ENCODE data around the gene RNF214. TPM values are rescaled to one million over a fixed set of nuclear protein-coding genes. Genes with fewer than 3 reads are reported as not detected.

RNF214 gene
- total and polyA plus RNA-seq, 2 of the 13 experiments (the other 11 are each of a cell fraction or from before 2014, with no cell fraction given) = 10.7 to 12.6 TPM

GRCh38 chr11:117229931-117230285 lies 2.6 kb upstream of the RNF214 start:
- H3K4me3 ChIP-seq (replicated peaks in 1 of 3; ENCODE audit: insufficient read depth in 1 of 3, low read depth in 2 of 3, low read length in 3 of 3) = no peak overlapping the region
- BruUV-seq (replicated peaks) = TSS peak; percentile 41
- no peaks in the 10 kb centered on the region for H3K27me3 ChIP-seq (ENCODE audit: control insufficient read depth in 1 of 2, insufficient read depth in 2 of 2, low read length in 2 of 2)
- ChIA-PET POLR2A (no interaction called here), CTCF (ENCODE audit: low intra/inter-chr PET ratio, low total read pairs) (no interaction called here)
- H3K4me1 ChIP-seq (ENCODE audit: insufficient read depth, low read length) = peaks cover 32% of the 10 kb centered on the region
- H2AFZ ChIP-seq (ENCODE audit: low read length) = no peak overlapping the region
- no peak for DNase-seq (ENCODE audit: low spot score)
- intact Hi-C loops (cut with micrococcal nuclease; ENCODE audit: unreplicated experiment) = loop anchor here (5.0 to 10.0 kb wide), 2 partner anchors 125 to 182 kb away; no protein-coding TSS in a partner anchor
- H4K20me1 ChIP-seq (ENCODE audit: insufficient read depth, low read length) = no peaks in the 10 kb centered on the region
- in situ Hi-C loops (cut with HindIII; ENCODE audit: extremely low pct_ligation_motif_present, low pct_unique_long_range_greater_than_20kb) = loop anchor here (5.0 kb wide), 2 partner anchors 87 to 358 kb away; partner anchors contain the start of gene BACE1
- ATAC-seq = no peak
- no peak for FAIRE-seq
- H3K9ac ChIP-seq (ENCODE audit: insufficient read depth, low read depth, low read length) = no peak overlapping the region
- no peaks in the 10 kb centered on the region for H3K9me3 ChIP-seq (ENCODE audit: low read length)
- no peak overlapping the region for H3K27ac ChIP-seq (ENCODE audit: extremely low read length, insufficient read depth, low read length)
- TF ChIP-seq ZNF562 (CRISPR knock-in tag; IDR thresholded peaks at IDR 0.05; ENCODE audit: borderline replicate concordance) (no peak), DBP (CRISPR knock-in tag; IDR thresholded peaks at IDR 0.05; ENCODE audit: not compliant biosample characterization) (no peak)
- H3K36me3 ChIP-seq (replicated peaks in 1 of 2; ENCODE audit: control insufficient read depth in 1 of 2, insufficient read depth in 2 of 2, low read length in 2 of 2) = peaks cover 2 to 9% of the 10 kb centered on the region in 2 experiments; a peak in 1 of 5 replicates
- no peak overlapping the region for H3K4me2 ChIP-seq (ENCODE audit: low read depth, low read length)
- 98% methylated on average over 4 of the region's 5 CpGs for WGBS (ENCODE audit: low lambda C conversion rate)
- peaks cover 10% of the 10 kb centered on the region for H3K79me2 ChIP-seq (ENCODE audit: insufficient read depth, low read length)

GRCh38 chr11:117230286-117230961 lies 2.0 kb upstream of the RNF214 start:
- Histone ChIP-seq H3K4me1 (ENCODE audit: insufficient read depth, low read length) (peaks cover 27% of the 10 kb centered on the region), H3K27me3 (ENCODE audit: control insufficient read depth in 1 of 2, insufficient read depth in 2 of 2, low read length in 2 of 2) (no peaks in the 10 kb centered on the region), H3K9ac (ENCODE audit: insufficient read depth, low read depth, low read length) (peak overlapping the region; percentile 78; the same call in 1 of the 2 replicates), H3K9me3 (ENCODE audit: low read length) (no peaks in the 10 kb centered on the region), H3K79me2 (ENCODE audit: insufficient read depth, low read length) (peaks cover 10% of the 10 kb centered on the region), H4K20me1 (ENCODE audit: insufficient read depth, low read length) (no peaks in the 10 kb centered on the region), H3K4me2 (ENCODE audit: low read depth, low read length) (peak overlapping the region; percentile 99), H3K4me3 (replicated peaks in 1 of 3; ENCODE audit: insufficient read depth in 1 of 3, low read depth in 2 of 3, low read length in 3 of 3) (peak overlapping the region; percentile 69 to 99 (median 99); a peak in 4 of 6 replicates), H3K36me3 (replicated peaks in 1 of 2; ENCODE audit: control insufficient read depth in 1 of 2, insufficient read depth in 2 of 2, low read length in 2 of 2) (peaks cover 2 to 9% of the 10 kb centered on the region in 2 experiments; a peak in 1 of 5 replicates), H3K27ac (ENCODE audit: extremely low read length, insufficient read depth, low read length) (no peak overlapping the region), H2AFZ (ENCODE audit: low read length) (no peak overlapping the region)
- FAIRE-seq = no peak
- in situ Hi-C loops (cut with HindIII; ENCODE audit: extremely low pct_ligation_motif_present, low pct_unique_long_range_greater_than_20kb) = loop anchor here (5.0 kb wide), 2 partner anchors 87 to 358 kb away; partner anchors contain the start of gene BACE1
- BruUV-seq (replicated peaks) = no TSS peak
- DNase-seq (ENCODE audit: low spot score) = no peak
- TF ChIP-seq MAFK (conservative IDR thresholded peaks at IDR 0.05 in 1 of 2, IDR thresholded peaks at IDR 0.05 in 1 of 2; ENCODE audit: low read length in 2 of 2) (peak; percentile 3 to 44; a peak in 1 of 4 replicates), MTA1 (CRISPR knock-in tag; IDR thresholded peaks at IDR 0.05; ENCODE audit: borderline replicate concordance) (no peak)
- ChIA-PET POLR2A (no interaction called here), CTCF (ENCODE audit: low intra/inter-chr PET ratio, low total read pairs) (interaction anchor here (2.3 kb wide), 1 partner anchor 49 kb away, joined by 7 read pairs; no protein-coding TSS in a partner anchor)
- intact Hi-C loops (cut with micrococcal nuclease; ENCODE audit: unreplicated experiment) = loop anchor here (5.0 kb wide), 1 partner anchor 182 kb away; no protein-coding TSS in a partner anchor
- 70% methylated on average over 12 of the region's 12 CpGs for WGBS (ENCODE audit: low lambda C conversion rate)
- ATAC-seq = no peak

All from HepG2 (cell line).